Mononuclear cell (primary cell): ENCODE measurements around the gene AP2B1. TPM values are rescaled to one million over a fixed set of nuclear protein-coding genes. Genes with fewer than 3 reads are reported as not detected.

Source experiments
- H3K27me3 ChIP-seq: 2 replicates; pipeline ENCODE4 v1.6.0; 2011; ENCODE audit warnings: low read length, control low read depth; ENCODE audit not compliant: insufficient read depth
- H3K4me1 ChIP-seq: 2 replicates; pipeline ENCODE4 v1.5.1; 2011; ENCODE audit warnings: mild to moderate bottlenecking, low read length, control low read depth; ENCODE audit not compliant: insufficient read depth
- H3K4me3 ChIP-seq: 2 replicates; pipeline ENCODE4 v1.5.1; 2011; ENCODE audit warnings: mild to moderate bottlenecking, low read length, moderate library complexity
- H3K9me3 ChIP-seq: 2 replicates; pipeline ENCODE4 v1.5.1; 2011; ENCODE audit warnings: low read depth, mild to moderate bottlenecking, control low read depth, low read length
- total RNA-seq: library from RNA; depleted of rRNA; stranded (reverse); fragments of >200 nt; gene quantifications from one replicate; pipeline ENCODE4 v1.2.3, GENCODE V29; 2012

Gene AP2B1
- total RNA-seq, 1 donor: 42.8 TPM

DNA sequence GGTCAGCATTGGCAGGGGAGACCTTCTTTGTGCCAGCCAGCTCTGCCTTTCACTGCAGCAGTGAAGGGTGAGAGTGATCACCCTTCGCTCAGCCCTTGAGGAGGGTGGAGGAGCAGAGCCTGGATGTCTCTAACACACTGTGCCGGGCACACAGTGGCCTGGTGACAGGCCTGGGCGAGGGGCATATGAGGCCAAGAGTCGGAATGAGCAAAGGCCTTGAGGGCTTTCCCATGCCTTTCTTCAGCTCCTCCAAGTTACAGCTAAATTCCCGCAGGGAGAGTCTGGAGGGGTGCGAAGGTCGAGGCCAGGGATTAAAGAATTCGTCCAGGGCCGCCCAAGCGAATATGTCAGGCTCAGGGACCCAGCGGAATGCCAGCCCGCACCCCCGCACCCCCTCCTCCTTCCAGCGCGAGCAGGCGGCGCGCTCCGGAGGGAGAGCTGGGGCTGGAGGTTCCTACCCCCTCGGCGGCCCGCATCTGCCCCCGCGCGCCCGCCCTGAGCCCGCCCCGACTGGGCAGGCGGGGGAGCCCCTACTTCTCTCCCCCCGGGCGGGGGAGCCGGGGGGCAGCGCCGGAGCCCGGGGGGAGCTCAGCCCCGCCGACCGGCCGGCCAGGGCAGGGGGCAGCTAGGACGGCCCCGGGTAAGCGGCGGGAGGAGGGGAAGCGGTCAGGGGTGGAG, 144.3 kb downstream of the AP2B1 start, which contains the start of gene RASL10B:
RASL10B (plus strand) TSS at position 401 of the 678 bp plus-strand sequence. CDS start 3,546 bp downstream, outside the sequence.
- Histone ChIP-seq H3K9me3 (no peaks in the 10 kb centered on the region), H3K4me1 (peaks cover 9% of the 10 kb centered on the region), H3K4me3 (no peak within 1 kb of the TSS), H3K27me3 (peaks cover 3% of the 10 kb centered on the region)

GRCh38 chr17:35731917-35732805, 145.0 kb downstream of the AP2B1 start:
- Histone ChIP-seq H3K4me3 (no peak overlapping the region), H3K4me1 (peaks cover 9% of the 10 kb centered on the region), H3K27me3 (peaks cover 3% of the 10 kb centered on the region), H3K9me3 (no peaks in the 10 kb centered on the region)

DNA sequence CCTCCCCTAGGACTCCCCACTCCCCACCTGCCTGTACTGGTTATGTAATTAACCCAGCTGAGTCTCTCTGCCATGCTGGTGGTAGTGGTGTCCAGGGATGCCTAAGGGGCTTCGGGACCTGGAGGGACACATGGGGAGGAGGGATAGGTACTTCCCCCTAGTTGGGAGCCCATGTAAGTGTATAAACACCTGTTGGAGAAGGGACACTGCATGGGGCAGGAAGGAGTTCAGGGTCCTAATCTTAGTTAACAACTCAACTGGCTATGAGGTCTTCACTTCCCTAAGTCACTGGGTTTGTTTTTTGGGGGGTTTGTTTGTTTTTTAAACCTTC, 145.6 kb downstream of the AP2B1 start:
- H3K4me3 ChIP-seq: no peak overlapping the region
- no peaks in the 10 kb centered on the region for H3K9me3 ChIP-seq

DNA sequence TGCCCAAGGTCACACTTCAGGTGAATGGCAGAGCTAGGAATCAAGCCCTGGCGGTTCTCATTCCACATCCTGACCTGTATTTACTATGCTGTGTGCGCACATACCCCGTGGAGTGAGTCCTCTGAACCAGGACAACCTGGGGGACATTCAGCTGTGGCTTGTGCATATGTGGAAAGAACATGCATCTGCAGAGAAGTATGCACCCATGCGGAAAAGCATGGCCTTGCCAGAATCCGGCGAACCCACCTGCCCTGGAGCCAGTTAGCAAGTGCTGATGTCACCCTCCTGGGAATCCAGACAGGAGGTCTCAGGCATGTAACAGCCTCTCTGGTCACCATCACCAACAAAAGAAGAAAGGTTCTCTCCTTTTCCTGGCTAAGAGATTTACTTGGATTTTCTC, 146.2 kb downstream of the AP2B1 start:
- peaks cover 9% of the 10 kb centered on the region for H3K4me1 ChIP-seq
- no peak overlapping the region for H3K4me3 ChIP-seq
- peaks cover 3% of the 10 kb centered on the region for H3K27me3 ChIP-seq
- H3K9me3 ChIP-seq: no peaks in the 10 kb centered on the region

More for the DNA sequence above, 145.6 kb downstream of the AP2B1 start:
- peaks cover 9% of the 10 kb centered on the region for H3K4me1 ChIP-seq
- peaks cover 3% of the 10 kb centered on the region for H3K27me3 ChIP-seq

GRCh38 chr17:35734396-35734795, 147.3 kb downstream of the AP2B1 start:
- Histone ChIP-seq H3K4me1 (peaks cover 9% of the 10 kb centered on the region), H3K27me3 (peaks cover 3% of the 10 kb centered on the region), H3K9me3 (no peaks in the 10 kb centered on the region), H3K4me3 (no peak overlapping the region)

GRCh38 chr17:35735036-35735805, 148.1 kb downstream of the AP2B1 start:
- Histone ChIP-seq H3K9me3 (no peaks in the 10 kb centered on the region), H3K4me1 (peaks cover 9% of the 10 kb centered on the region), H3K27me3 (peaks cover 3% of the 10 kb centered on the region), H3K4me3 (no peak overlapping the region)

GRCh38 chr17:35736236-35736635, 149.1 kb downstream of the AP2B1 start:
- no peaks in the 10 kb centered on the region for H3K9me3 ChIP-seq
- peaks cover 8% of the 10 kb centered on the region for H3K27me3 ChIP-seq
- peaks cover 3% of the 10 kb centered on the region for H3K4me1 ChIP-seq
- no peak overlapping the region for H3K4me3 ChIP-seq

DNA sequence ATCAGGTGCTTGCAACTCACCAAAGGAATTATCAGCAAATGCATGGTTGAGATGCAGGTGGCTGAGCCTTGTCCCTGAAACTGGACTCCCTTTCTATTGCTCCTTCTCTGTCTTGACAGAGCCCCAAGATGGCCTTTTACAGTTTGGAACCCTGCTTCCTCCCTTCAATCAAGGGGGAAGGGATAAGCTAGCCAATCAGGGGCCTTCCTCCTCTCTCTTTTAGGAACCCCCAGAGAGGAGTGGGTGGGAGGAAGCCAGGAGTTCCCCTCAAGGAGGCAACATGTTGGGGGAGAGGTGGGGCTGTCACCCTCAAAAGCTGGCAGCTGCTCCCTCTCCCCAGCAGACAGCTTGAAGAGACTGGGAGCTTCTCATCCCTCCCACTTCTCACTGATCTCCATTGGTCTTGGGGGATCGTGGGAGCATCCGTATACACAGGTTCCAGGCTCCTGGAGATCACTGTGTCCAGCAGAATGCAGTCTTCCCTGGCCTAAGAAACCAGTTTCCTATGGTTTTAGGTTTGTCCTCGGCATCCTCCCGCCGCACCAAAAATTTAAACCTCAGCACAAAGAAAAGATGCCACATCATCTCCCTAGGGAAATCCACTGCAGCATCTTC, 151.5 kb downstream of the AP2B1 start:
- Histone ChIP-seq H3K4me1 (no peaks in the 10 kb centered on the region), H3K27me3 (peaks cover 14% of the 10 kb centered on the region), H3K9me3 (no peaks in the 10 kb centered on the region), H3K4me3 (no peak overlapping the region)

DNA sequence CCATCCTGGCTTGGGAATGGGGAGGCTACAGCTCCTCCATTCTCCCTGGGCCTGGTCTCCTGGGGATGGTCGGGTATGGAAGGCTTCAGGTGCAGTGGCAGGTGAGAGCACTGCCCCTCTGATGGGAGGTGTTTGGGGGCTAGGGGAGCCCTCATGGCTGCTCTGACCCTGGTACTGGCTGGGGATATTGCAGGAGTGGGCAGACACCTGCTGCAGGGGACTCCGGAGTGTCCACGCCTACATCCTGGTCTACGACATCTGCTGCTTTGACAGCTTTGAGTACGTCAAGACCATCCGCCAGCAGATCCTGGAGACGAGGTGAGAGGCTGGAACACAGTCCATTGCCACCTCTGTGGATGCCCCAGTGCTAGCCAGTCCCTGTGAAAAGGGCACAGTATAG, 153.1 kb downstream of the AP2B1 start:
- H3K27me3 ChIP-seq: peaks cover 14% of the 10 kb centered on the region
- H3K4me3 ChIP-seq: no peak overlapping the region

DNA sequence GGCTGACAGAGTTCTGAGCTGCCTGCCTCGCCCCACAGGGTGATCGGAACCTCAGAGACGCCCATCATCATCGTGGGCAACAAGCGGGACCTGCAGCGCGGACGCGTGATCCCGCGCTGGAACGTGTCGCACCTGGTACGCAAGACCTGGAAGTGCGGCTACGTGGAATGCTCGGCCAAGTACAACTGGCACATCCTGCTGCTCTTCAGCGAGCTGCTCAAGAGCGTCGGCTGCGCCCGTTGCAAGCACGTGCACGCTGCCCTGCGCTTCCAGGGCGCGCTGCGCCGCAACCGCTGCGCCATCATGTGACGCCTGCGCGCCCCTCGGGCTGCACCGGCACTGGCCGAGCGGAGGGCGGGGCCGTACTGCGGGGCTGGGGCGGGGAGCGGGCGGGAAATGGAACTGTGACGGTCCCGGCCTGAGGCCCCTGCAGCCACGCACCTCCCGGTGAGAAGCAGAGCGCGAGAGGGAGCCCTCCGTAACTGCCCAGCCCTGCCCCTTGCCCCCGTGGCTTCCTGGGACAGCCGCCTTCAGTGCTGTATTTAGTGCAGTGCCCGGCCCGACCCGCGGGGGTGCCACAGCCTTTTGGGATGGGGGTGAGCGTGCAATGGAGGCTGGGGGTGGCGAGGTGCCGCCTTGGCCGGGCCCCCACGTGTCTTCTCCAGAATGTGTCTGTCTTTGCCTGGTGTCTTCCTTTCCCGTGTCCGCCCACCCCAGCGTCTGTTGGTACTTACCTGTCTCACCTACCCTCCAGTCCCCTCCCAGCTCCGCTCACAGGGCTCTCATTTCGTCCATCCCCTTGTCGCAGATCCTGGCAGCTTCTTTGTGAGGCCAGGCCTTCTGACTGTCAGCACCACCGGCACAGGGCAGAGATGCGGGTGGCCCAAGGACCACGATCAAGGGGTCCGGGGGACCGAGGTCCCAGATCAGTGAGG, 154.1 kb downstream of the AP2B1 start:
- H3K9me3 ChIP-seq: no peaks in the 10 kb centered on the region
- H3K27me3 ChIP-seq: peaks cover 14% of the 10 kb centered on the region
- H3K4me3 ChIP-seq: no peak overlapping the region
- H3K4me1 ChIP-seq: no peaks in the 10 kb centered on the region

More for the DNA sequence above, 153.1 kb downstream of the AP2B1 start:
- H3K4me1 ChIP-seq: no peaks in the 10 kb centered on the region
- no peaks in the 10 kb centered on the region for H3K9me3 ChIP-seq

GRCh38 chr17:35742496-35742895, 155.4 kb downstream of the AP2B1 start:
- H3K27me3 ChIP-seq: peaks cover 14% of the 10 kb centered on the region
- H3K9me3 ChIP-seq: no peaks in the 10 kb centered on the region
- no peak overlapping the region for H3K4me3 ChIP-seq
- H3K4me1 ChIP-seq: no peaks in the 10 kb centered on the region

DNA sequence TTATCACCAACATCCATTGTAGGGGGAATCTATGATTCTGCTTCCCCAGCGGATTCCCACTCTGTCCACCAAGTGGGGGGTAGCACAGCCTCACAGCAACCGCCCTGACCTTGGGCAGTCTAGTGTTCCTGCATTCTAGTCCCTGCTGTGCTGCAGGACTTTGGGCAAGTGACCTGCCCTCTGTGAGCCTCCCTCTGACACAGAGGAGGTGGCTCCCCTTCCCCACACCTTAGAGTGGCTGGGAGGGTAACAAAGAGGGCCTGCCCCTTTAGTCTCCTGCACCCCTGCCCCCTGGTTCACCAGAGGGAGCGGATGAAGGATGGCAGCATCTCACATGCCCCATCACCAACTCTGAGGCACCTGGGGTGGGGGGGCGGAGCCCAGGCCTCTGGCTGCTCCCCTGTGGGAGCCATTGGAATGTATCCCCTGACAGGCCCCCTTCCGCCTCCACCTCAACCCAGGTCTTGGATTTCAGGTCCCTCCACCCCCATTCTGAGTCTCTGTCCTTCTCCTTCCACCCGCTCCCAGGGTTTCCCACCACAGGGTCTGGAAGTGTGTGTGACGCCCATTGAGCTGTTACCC, 155.9 kb downstream of the AP2B1 start:
- no peaks in the 10 kb centered on the region for H3K9me3 ChIP-seq
- H3K4me1 ChIP-seq: no peaks in the 10 kb centered on the region
- H3K27me3 ChIP-seq: peaks cover 14% of the 10 kb centered on the region
- no peak overlapping the region for H3K4me3 ChIP-seq

DNA sequence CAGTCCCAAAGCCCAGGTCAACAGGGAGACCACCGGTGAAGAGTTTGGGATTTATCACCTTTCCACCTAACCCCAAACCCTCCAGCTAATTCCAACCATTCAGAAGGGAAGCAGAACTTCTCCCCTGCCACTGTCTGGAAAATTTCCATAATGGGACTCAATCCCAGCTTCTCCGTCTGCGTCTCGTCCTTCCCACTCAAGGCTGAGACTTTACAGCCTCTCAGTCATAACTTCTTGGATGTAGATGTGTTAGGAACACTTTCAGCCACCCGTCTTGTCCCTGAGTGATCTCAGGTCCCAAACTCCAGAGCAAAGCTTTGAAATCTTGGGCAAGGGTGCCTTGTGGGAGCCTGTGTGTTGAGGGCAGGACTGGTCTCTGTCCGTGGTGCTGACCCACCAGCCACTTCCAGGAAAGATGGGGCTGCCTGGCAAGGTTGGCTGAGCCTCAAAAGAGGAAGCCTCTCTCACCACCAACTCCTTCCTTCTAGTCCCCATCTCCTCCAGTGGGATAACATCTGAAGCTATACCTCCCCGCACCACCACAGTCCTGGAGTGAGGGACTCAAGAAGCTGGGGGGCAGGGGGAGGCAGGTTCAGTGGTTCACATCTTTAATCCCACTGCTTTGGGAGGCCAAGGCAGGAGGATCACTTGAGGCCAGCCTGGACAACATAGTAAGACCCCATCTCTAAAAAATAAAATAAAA, 156.7 kb downstream of the AP2B1 start:
- Histone ChIP-seq H3K4me3 (no peak overlapping the region), H3K9me3 (no peaks in the 10 kb centered on the region), H3K27me3 (peaks cover 14% of the 10 kb centered on the region), H3K4me1 (no peaks in the 10 kb centered on the region)
